ENCODE results near the gene LLGL1.

The LLGL1 gene

DNA sequence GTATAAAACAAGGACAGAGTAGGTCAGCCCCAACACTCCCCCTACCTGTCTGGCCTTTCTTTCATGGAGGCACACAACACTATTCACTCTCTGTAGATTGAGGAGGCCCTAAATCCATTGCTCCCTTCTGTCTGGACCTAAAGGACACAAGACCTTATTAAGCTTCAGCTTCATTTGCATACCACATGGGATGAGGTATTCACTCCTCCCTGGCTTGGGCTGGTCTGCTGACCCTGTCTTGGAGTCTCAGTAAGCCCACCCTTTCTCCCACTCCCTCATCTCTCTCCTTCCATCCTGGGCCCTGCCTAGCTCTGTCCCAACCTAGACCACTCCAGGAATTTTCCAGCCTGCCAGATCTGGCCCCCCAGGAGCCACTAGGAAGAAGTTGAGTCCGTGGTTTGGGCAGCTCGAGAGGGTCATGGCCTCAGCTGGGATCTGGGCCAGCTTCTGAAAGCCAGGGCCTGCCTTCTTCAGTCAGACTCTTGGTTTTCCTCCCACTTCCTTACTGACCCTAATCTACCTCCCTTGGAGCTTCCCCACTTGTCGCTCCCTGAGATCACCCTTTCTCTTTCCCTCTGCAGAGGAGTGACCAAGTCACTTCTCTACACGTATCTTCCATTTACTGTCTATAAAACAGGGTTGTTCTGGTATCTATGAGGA, 6.5 kb upstream of the LLGL1 start:
- TF ChIP-seq SPI1 (IDR thresholded peaks at IDR 0.05; ENCODE audit: borderline replicate concordance, low read depth) = no peak
- no peak for DNase-seq (ENCODE audit: low read depth in 1 of 2, low spot score in 1 of 2)
- Histone ChIP-seq H3K4me3 (replicated peaks; ENCODE audit: insufficient read depth, low read length) (no peak overlapping the region), H3K27ac (replicated peaks) (no peak overlapping the region), H3K27me3 (ENCODE audit: insufficient read depth, poor library complexity, severe bottlenecking) (no peaks in the 10 kb centered on the region)

DNA sequence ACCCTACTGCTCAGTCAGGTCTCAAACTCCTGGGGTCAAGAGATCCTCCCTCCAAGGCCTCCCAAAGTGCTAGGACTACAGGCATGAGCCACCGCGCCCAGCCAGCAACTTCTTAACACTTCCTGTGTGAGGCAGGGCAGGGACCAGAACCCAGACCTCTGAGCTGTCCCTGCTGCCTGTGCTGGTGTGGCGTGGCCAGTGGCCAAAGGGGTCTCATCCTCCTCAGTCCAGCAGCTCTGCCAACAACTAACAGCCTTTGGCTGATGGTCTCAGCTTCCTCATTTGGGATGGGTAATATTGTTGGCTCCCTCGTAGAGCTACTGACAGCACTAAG, 1.4 kb upstream of the LLGL1 start:
- no peak overlapping the region for H3K27ac ChIP-seq (replicated peaks)
- DNase-seq (ENCODE audit: low read depth in 1 of 2, low spot score in 1 of 2) = no peak
- no peak for TF ChIP-seq POLR2AphosphoS5 (IDR thresholded peaks at IDR 0.05; ENCODE audit: low read depth)
- no peaks in the 10 kb centered on the region for H3K27me3 ChIP-seq (ENCODE audit: insufficient read depth, poor library complexity, severe bottlenecking)
- no peak overlapping the region for H3K4me3 ChIP-seq (replicated peaks; ENCODE audit: insufficient read depth, low read length)

DNA sequence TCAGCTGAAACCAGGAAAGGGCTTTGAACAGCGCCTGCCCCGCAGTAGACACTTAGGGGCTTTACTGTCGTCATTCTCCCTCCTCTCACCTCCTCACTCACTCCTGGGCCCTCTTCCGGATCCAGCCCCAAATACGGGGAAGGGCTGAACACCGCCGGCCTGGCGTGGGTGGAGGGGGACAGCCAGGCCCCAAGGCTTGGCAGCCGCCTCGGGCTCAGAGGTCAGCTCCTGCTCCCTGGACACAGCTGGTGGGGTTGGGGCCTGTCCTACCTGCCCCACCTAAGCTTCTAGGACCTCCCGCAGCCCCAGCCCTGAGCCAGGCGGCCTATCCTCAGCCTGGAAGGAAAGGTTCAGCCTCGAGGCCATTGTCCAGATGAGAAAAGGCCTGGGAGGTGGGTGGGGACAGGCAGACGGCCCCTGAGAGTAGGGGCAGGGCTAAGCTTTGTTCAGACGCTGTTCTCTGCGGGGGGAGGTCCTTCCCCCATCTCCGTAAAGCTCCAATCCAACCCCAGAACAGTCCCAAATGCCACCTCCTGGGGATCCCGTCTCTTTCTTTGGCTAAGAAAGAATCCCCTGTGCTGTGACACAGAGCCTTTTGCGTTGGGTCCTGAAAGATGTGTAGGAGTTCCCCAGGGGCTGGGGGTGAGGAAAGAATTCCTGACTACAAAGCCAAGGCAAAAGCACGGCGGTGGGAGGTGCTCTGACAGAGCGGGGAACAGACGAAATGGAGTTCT, 881 bp upstream of the LLGL1 start:
- H3K27ac ChIP-seq (replicated peaks) = no peak overlapping the region
- no peak for DNase-seq (ENCODE audit: low read depth in 1 of 2, low spot score in 1 of 2)

DNA sequence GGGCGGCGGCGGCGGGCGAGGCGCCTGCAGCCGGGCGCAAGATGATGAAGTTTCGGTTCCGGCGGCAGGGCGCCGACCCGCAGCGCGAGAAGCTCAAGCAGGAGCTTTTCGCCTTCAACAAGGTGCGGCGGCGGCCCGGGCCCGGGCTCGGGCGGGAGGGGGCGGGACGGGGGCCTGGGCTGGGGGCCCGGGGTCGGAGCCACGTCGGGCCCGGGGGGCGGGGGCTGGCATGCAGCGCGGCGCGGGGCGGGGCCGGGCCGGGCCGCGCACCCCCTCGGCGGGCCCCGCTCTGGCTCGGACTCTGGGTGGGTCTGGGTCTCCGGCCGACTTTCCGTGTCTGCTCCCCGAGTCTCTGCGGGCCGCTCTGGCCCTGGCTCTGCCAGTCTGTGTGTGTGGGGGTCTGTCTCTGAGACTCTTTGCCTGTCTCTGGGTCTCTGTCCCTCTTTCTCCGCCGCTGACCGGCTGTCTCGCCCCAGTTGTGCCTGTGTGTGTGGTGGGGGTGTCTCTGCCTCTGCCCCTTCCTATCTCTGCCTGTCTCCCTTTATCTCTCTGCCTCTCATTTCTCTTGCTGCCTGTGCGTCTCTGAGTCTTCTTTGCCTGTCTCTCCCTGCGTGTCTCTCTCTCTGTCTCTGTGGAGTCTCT, 328 bp downstream of the LLGL1 start:
- TF ChIP-seq POLR2AphosphoS5 (IDR thresholded peaks at IDR 0.05; ENCODE audit: low read depth) = no peak
- TF ChIP-seq, protein P1, sequence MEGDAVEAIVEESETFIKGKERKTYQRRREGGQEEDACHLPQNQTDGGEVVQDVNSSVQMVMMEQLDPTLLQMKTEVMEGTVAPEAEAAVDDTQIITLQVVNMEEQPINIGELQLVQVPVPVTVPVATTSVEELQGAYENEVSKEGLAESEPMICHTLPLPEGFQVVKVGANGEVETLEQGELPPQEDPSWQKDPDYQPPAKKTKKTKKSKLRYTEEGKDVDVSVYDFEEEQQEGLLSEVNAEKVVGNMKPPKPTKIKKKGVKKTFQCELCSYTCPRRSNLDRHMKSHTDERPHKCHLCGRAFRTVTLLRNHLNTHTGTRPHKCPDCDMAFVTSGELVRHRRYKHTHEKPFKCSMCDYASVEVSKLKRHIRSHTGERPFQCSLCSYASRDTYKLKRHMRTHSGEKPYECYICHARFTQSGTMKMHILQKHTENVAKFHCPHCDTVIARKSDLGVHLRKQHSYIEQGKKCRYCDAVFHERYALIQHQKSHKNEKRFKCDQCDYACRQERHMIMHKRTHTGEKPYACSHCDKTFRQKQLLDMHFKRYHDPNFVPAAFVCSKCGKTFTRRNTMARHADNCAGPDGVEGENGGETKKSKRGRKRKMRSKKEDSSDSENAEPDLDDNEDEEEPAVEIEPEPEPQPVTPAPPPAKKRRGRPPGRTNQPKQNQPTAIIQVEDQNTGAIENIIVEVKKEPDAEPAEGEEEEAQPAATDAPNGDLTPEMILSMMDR (IDR thresholded peaks at IDR 0.05; ENCODE audit: insufficient read depth, low read length) = no peak
- no peak for TF ChIP-seq GABPA (IDR thresholded peaks at IDR 0.05; ENCODE audit: low read depth)
- TF ChIP-seq, protein P2, sequence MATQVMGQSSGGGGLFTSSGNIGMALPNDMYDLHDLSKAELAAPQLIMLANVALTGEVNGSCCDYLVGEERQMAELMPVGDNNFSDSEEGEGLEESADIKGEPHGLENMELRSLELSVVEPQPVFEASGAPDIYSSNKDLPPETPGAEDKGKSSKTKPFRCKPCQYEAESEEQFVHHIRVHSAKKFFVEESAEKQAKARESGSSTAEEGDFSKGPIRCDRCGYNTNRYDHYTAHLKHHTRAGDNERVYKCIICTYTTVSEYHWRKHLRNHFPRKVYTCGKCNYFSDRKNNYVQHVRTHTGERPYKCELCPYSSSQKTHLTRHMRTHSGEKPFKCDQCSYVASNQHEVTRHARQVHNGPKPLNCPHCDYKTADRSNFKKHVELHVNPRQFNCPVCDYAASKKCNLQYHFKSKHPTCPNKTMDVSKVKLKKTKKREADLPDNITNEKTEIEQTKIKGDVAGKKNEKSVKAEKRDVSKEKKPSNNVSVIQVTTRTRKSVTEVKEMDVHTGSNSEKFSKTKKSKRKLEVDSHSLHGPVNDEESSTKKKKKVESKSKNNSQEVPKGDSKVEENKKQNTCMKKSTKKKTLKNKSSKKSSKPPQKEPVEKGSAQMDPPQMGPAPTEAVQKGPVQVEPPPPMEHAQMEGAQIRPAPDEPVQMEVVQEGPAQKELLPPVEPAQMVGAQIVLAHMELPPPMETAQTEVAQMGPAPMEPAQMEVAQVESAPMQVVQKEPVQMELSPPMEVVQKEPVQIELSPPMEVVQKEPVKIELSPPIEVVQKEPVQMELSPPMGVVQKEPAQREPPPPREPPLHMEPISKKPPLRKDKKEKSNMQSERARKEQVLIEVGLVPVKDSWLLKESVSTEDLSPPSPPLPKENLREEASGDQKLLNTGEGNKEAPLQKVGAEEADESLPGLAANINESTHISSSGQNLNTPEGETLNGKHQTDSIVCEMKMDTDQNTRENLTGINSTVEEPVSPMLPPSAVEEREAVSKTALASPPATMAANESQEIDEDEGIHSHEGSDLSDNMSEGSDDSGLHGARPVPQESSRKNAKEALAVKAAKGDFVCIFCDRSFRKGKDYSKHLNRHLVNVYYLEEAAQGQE (IDR thresholded peaks at IDR 0.05; ENCODE audit: insufficient replicate concordance, low read depth) = no peak
- no peak for TF ChIP-seq SPI1 (IDR thresholded peaks at IDR 0.05; ENCODE audit: borderline replicate concordance, low read depth)
- H3K4me3 ChIP-seq (replicated peaks; ENCODE audit: insufficient read depth, low read length) = peak overlapping the region; percentile 59
- H3K27me3 ChIP-seq (ENCODE audit: insufficient read depth, poor library complexity, severe bottlenecking) = no peaks in the 10 kb centered on the region
- no peak for DNase-seq (ENCODE audit: low read depth in 1 of 2, low spot score in 1 of 2)
- H3K27ac ChIP-seq (replicated peaks) = no peak overlapping the region

More for the DNA sequence above, 881 bp upstream of the LLGL1 start:
- TF ChIP-seq SPI1 (IDR thresholded peaks at IDR 0.05; ENCODE audit: borderline replicate concordance, low read depth) (no peak), GABPA (IDR thresholded peaks at IDR 0.05; ENCODE audit: low read depth) (no peak), POLR2AphosphoS5 (IDR thresholded peaks at IDR 0.05; ENCODE audit: low read depth) (no peak)
- TF ChIP-seq, protein P2 (IDR thresholded peaks at IDR 0.05; ENCODE audit: insufficient replicate concordance, low read depth) = no peak
- H3K27me3 ChIP-seq (ENCODE audit: insufficient read depth, poor library complexity, severe bottlenecking) = no peaks in the 10 kb centered on the region
- H3K4me3 ChIP-seq (replicated peaks; ENCODE audit: insufficient read depth, low read length) = peak overlapping the region; percentile 23; the same call in 1 of the 2 replicates

DNA sequence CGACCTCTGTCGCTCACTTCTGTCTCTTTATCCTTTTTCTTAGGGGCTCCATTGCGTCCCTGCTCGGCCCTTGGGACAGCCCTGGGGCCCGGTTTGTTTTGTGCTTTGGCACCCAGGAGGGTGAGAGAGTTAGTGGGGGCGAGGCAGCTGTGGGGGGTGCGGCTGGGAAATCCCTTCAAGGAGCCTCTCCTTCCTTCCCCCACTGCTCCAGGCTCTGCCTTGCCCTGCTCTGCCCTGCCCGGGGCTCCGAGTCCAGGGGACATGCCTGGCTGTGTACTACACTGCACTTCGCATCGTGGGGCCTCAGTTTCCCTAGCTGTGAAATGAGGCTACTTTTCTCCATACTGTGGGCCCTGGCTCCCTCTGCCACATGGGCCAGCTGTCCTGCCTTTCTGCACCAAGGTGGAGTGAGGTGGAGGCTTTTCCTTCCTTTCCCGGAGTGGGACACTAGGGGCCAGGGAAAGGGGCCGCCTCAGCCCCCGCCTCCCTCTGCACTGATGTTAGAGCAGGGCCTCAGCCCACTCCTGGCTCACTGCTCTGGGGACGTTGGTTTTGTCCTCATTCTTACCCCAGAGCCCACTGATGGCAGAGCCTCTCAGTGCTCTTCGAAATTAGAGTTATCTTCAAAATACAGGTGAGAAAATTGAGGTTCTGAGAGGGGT, 980 bp downstream of the LLGL1 start:
- H3K4me3 ChIP-seq (replicated peaks; ENCODE audit: insufficient read depth, low read length) = peak overlapping the region; percentile 59
- no peak overlapping the region for H3K27ac ChIP-seq (replicated peaks)
- TF ChIP-seq, protein P1 (IDR thresholded peaks at IDR 0.05; ENCODE audit: insufficient read depth, low read length) = no peak
- TF ChIP-seq SPI1 (IDR thresholded peaks at IDR 0.05; ENCODE audit: borderline replicate concordance, low read depth) (no peak), POLR2AphosphoS5 (IDR thresholded peaks at IDR 0.05; ENCODE audit: low read depth) (no peak)
- no peak for DNase-seq (ENCODE audit: low read depth in 1 of 2, low spot score in 1 of 2)
- no peaks in the 10 kb centered on the region for H3K27me3 ChIP-seq (ENCODE audit: insufficient read depth, poor library complexity, severe bottlenecking)

Data from HL-60 (cell line).